RWPE2 (cell line): ENCODE data around the gene RIPK3.

Experiments
- ATAC-seq: fragments of 200-7000 bp; cut with Tn5 transposase; 3 replicates; pipeline ENCODE4 v1.9.1; 2021; ENCODE audit warnings: low read depth
- DNase-seq: peaks from one replicate; pipeline ENCODE4 v3.0.0-alpha.2; 2020; ENCODE audit warnings: low spot score
- H3K27ac ChIP-seq: fragments of 450-650 bp; 2 replicates; pipeline ENCODE4 v1.5.1; 2017; ENCODE audit warnings: mild to moderate bottlenecking; ENCODE audit not compliant: poor library complexity, severe bottlenecking
- H3K27me3 ChIP-seq: fragments of 250-450 bp; sonication (Bioruptor Pico); 2 replicates; pipeline ENCODE4 v1.5.1; 2021; ENCODE audit warnings: mild to moderate bottlenecking, moderate library complexity; ENCODE audit not compliant: insufficient read depth, poor library complexity, severe bottlenecking
- H3K36me3 ChIP-seq: fragments of 250-450 bp; sonication (Bioruptor Pico); 2 replicates; pipeline ENCODE4 v1.5.1; 2020; ENCODE audit warnings: low read depth, mild to moderate bottlenecking, moderate library complexity
- H3K4me1 ChIP-seq: fragments of 250-450 bp; sonication (Bioruptor Pico); 2 replicates; pipeline ENCODE4 v1.5.1; 2021; ENCODE audit warnings: mild to moderate bottlenecking, moderate library complexity; ENCODE audit not compliant: insufficient read depth, poor library complexity, severe bottlenecking
- H3K4me3 ChIP-seq: fragments of 250-450 bp; sonication (Bioruptor Pico); 2 replicates; pipeline ENCODE4 v1.5.1; 2021; ENCODE audit warnings: mild to moderate bottlenecking, moderate library complexity; ENCODE audit not compliant: severe bottlenecking
- H3K9me3 ChIP-seq: fragments of 250-450 bp; sonication (Bioruptor Pico); 2 replicates; pipeline ENCODE4 v1.5.1; 2021; ENCODE audit warnings: mild to moderate bottlenecking, moderate library complexity; ENCODE audit not compliant: severe bottlenecking
- TF ChIP-seq, protein P1 (sequence below): fragments of 450-650 bp; IDR thresholded peaks from one replicate; pipeline ENCODE4 v1.5.1; 2017; ENCODE audit warnings: mild to moderate bottlenecking, moderate library complexity; ENCODE audit not compliant: poor library complexity, severe bottlenecking

RIPK3 gene

DNA sequence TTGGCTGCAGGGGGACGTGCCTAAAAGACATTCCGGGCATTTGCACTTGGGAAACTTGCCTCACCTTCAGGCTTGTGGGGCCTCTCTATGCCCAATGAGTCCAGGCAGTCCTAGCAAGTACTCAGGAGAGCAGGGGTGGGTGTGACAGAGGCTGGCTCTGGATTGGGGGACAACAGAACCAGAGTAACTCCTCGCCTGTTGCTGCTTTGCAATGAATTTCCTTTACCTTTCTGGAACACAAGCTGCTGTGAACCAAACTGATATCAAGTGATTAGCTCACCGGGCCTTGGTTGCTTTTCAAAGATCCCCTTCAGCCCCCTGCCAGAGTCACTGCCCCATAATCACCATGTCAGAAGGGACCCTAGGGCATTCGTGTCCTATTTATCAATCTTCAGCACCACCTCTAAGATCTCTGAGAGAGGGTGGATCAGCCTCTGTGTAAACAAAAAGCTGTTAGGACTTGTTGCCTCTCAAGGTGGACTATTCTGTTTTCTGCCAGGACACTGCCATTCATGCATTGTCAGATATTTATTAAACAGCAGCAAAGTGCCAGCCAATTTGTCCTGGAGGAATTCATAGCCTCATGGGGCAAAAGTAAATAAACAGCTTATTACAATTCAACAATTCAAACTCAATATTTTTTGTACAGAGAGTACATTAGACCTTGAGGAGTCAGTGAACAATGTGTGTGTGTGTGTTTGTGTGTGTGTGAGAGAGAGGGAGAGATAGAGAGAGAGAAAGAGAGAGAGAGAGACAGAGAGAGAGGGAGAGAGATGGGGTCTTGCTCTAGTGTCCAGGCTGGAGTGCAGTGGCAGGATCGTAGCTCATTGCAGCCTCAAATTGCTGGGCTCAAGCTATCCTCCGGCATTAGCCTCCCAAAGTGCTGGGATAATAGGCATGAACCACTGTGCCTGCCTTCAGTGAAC lies 39.5 kb upstream of the RIPK3 start:
- no peaks in the 10 kb centered on the region for H3K36me3 ChIP-seq
- no peak for DNase-seq
- peak; percentile 48; the same call in 2 of the 3 replicates for ATAC-seq
- H3K4me3 ChIP-seq: no peak overlapping the region
- H3K9me3 ChIP-seq: no peaks in the 10 kb centered on the region
- TF ChIP-seq, protein P1, sequence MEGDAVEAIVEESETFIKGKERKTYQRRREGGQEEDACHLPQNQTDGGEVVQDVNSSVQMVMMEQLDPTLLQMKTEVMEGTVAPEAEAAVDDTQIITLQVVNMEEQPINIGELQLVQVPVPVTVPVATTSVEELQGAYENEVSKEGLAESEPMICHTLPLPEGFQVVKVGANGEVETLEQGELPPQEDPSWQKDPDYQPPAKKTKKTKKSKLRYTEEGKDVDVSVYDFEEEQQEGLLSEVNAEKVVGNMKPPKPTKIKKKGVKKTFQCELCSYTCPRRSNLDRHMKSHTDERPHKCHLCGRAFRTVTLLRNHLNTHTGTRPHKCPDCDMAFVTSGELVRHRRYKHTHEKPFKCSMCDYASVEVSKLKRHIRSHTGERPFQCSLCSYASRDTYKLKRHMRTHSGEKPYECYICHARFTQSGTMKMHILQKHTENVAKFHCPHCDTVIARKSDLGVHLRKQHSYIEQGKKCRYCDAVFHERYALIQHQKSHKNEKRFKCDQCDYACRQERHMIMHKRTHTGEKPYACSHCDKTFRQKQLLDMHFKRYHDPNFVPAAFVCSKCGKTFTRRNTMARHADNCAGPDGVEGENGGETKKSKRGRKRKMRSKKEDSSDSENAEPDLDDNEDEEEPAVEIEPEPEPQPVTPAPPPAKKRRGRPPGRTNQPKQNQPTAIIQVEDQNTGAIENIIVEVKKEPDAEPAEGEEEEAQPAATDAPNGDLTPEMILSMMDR: no peak
- no peak overlapping the region for H3K27ac ChIP-seq
- no peaks in the 10 kb centered on the region for H3K4me1 ChIP-seq
- no peaks in the 10 kb centered on the region for H3K27me3 ChIP-seq

DNA sequence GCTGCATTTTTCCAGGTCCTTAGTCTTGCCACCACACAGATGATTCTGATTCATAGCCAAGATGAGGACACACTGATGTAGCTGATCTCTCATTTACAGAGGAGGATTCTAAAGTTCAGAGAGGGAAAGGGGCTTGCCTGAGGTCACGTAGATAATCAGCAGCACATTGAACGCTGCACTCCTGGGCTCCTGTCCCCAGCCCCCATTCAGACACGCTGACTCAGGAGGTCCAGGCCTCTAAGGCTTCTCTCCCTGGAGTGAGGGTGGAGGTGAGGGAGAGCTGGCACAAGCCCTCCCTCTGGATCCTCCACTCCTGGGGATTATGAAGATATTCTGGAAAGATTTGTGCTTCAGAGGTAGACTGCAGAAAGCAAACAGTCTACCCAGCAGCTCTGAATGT lies 38.5 kb upstream of the RIPK3 start:
- no peaks in the 10 kb centered on the region for H3K27me3 ChIP-seq
- no peaks in the 10 kb centered on the region for H3K9me3 ChIP-seq
- H3K4me3 ChIP-seq: no peak overlapping the region
- TF ChIP-seq, protein P1: no peak
- H3K36me3 ChIP-seq: no peaks in the 10 kb centered on the region
- no peak for ATAC-seq
- H3K4me1 ChIP-seq: no peaks in the 10 kb centered on the region
- no peak overlapping the region for H3K27ac ChIP-seq
- no peak for DNase-seq

DNA sequence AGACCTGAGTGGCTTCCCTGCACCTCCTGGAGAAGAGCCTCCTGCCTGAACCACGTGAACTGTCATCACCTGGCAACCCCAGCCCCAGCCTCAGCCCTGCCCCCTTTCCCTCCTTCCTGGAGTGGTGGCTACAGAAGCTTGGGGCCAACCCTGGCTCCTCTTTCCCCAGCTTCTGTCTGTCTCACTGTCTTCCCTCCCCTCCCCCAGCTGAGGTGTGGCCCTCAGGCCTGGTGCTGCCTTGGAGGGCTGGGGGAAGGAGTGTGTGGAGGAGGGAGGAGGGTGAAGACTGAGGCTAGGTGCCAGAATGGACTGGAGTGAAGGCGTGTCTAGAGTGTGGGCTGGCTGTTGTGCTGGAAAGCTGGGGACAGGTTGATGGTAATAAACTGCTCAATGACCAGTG lies 37.9 kb upstream of the RIPK3 start:
- ATAC-seq: no peak
- DNase-seq: no peak
- Histone ChIP-seq H3K27ac (no peak overlapping the region), H3K27me3 (no peaks in the 10 kb centered on the region), H3K9me3 (no peaks in the 10 kb centered on the region), H3K36me3 (no peaks in the 10 kb centered on the region), H3K4me1 (no peaks in the 10 kb centered on the region), H3K4me3 (no peak overlapping the region)
- TF ChIP-seq, protein P1: no peak

DNA sequence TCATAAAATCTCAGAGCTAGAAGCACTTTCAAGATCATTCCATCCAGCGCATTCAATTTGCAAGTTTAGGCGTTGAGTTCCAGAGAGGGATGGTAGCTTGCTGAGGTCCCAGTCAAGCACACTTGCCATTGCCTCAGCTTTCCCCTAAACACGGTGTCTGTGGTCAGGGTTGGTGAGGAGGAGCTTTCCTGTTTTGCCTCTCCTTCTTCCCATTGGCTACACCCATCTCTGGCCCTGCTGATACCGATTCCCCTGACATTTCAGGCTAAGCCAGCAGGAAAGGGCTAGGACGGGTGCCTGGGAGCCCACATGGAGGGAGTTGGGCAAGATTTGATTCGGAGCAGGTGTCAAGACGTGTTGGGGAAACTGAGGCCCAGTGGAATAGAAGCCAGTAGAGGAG lies 37.3 kb upstream of the RIPK3 start:
- Histone ChIP-seq H3K4me3 (no peak overlapping the region), H3K27me3 (no peaks in the 10 kb centered on the region), H3K9me3 (no peaks in the 10 kb centered on the region), H3K36me3 (no peaks in the 10 kb centered on the region), H3K4me1 (no peaks in the 10 kb centered on the region), H3K27ac (no peak overlapping the region)
- DNase-seq (no peak), ATAC-seq (no peak)
- TF ChIP-seq, protein P1: no peak
